Activated naive CD8-positive, alpha-beta T cell (primary cell): ENCODE data around the gene WDR26.

ENCODE experiments used
- H3K27ac Mint-ChIP-seq: one replicate; pipeline ENCODE4 v1.8.0; 2021; ENCODE audit warnings: mixed read lengths
- H3K27me3 Mint-ChIP-seq: one replicate; pipeline ENCODE4 v1.8.0; 2021; ENCODE audit warnings: mixed read lengths
- H3K36me3 Mint-ChIP-seq: one replicate; pipeline ENCODE4 v1.8.0; 2021; ENCODE audit warnings: mixed read lengths
- H3K4me1 Mint-ChIP-seq: one replicate; pipeline ENCODE4 v1.8.0; 2021; ENCODE audit warnings: low read depth, mixed read lengths
- H3K4me3 Mint-ChIP-seq: one replicate; pipeline ENCODE4 v1.8.0; 2021; ENCODE audit warnings: mild to moderate bottlenecking, mixed read lengths
- H3K9me3 Mint-ChIP-seq: one replicate; pipeline ENCODE4 v1.8.0; 2021; ENCODE audit warnings: low read depth, mixed read lengths

WDR26 gene

GRCh38 chr1:224450159-224450558 lies 15.6 kb upstream of the WDR26 start:
- H3K27ac Mint-ChIP-seq, result no peak overlapping the region
- peaks cover 20% of the 10 kb centered on the region for H3K4me1 Mint-ChIP-seq
- H3K4me3 Mint-ChIP-seq, result no peak overlapping the region
- peaks cover 6% of the 10 kb centered on the region for H3K36me3 Mint-ChIP-seq
- H3K27me3 Mint-ChIP-seq, result no peaks in the 10 kb centered on the region
- H3K9me3 Mint-ChIP-seq, result no peaks in the 10 kb centered on the region

- Mint-ChIP-seq H3K27me3 (no peaks in the 10 kb centered on the region), H3K27ac (no peak overlapping the region), H3K4me1 (peaks cover 18% of the 10 kb centered on the region), H3K4me3 (no peak overlapping the region), H3K9me3 (no peaks in the 10 kb centered on the region), H3K36me3 (peaks cover 6% of the 10 kb centered on the region)
Observed at GRCh38 chr1:224448453-224449017, 13.9 kb upstream of the WDR26 start.

GRCh38 chr1:224447971-224448370 lies 13.4 kb upstream of the WDR26 start:
- Mint-ChIP-seq H3K9me3 (no peaks in the 10 kb centered on the region), H3K4me1 (peaks cover 18% of the 10 kb centered on the region), H3K27ac (no peak overlapping the region), H3K27me3 (no peaks in the 10 kb centered on the region), H3K4me3 (no peak overlapping the region), H3K36me3 (peaks cover 8% of the 10 kb centered on the region)

- Mint-ChIP-seq H3K27ac (no peak overlapping the region), H3K36me3 (peaks cover 8% of the 10 kb centered on the region), H3K9me3 (no peaks in the 10 kb centered on the region), H3K27me3 (no peaks in the 10 kb centered on the region), H3K4me3 (no peak overlapping the region), H3K4me1 (peaks cover 18% of the 10 kb centered on the region)
Observed at GRCh38 chr1:224447251-224447650, 12.7 kb upstream of the WDR26 start.

GRCh38 chr1:224438989-224439388 lies 4.4 kb upstream of the WDR26 start:
- peaks cover 11% of the 10 kb centered on the region for H3K36me3 Mint-ChIP-seq
- no peak overlapping the region for H3K4me3 Mint-ChIP-seq
- no peaks in the 10 kb centered on the region for H3K27me3 Mint-ChIP-seq
- peaks cover 33% of the 10 kb centered on the region for H3K4me1 Mint-ChIP-seq
- no peak overlapping the region for H3K27ac Mint-ChIP-seq
- H3K9me3 Mint-ChIP-seq, result no peaks in the 10 kb centered on the region

- H3K4me1 Mint-ChIP-seq, result peaks cover 55% of the 10 kb centered on the region
- H3K9me3 Mint-ChIP-seq, result no peaks in the 10 kb centered on the region
- peak overlapping the region; percentile 96 for H3K4me3 Mint-ChIP-seq
- H3K36me3 Mint-ChIP-seq, result peaks cover 11% of the 10 kb centered on the region
- H3K27me3 Mint-ChIP-seq, result no peaks in the 10 kb centered on the region
- H3K27ac Mint-ChIP-seq, result peak overlapping the region; percentile 98
Observed at GRCh38 chr1:224435999-224436398, 1.4 kb upstream of the WDR26 start.

GRCh38 chr1:224435318-224435763 lies 744 bp upstream of the WDR26 start:
- no peaks in the 10 kb centered on the region for H3K9me3 Mint-ChIP-seq
- H3K36me3 Mint-ChIP-seq, result peaks cover 13% of the 10 kb centered on the region
- no peaks in the 10 kb centered on the region for H3K27me3 Mint-ChIP-seq
- peaks cover 61% of the 10 kb centered on the region for H3K4me1 Mint-ChIP-seq
- H3K27ac Mint-ChIP-seq, result peak overlapping the region; percentile 98
- peak overlapping the region; percentile 96 for H3K4me3 Mint-ChIP-seq

GRCh38 chr1:224433701-224434672 lies 610 bp downstream of the WDR26 start:
- peak overlapping the region; percentile 93 for H3K4me3 Mint-ChIP-seq
- peak overlapping the region; percentile 86 for H3K27ac Mint-ChIP-seq
- no peaks in the 10 kb centered on the region for H3K9me3 Mint-ChIP-seq
- no peaks in the 10 kb centered on the region for H3K27me3 Mint-ChIP-seq
- peaks cover 64% of the 10 kb centered on the region for H3K4me1 Mint-ChIP-seq
- H3K36me3 Mint-ChIP-seq, result peaks cover 10% of the 10 kb centered on the region

GRCh38 chr1:224433041-224433691 lies 1.4 kb downstream of the WDR26 start:
- H3K9me3 Mint-ChIP-seq, result no peaks in the 10 kb centered on the region
- H3K4me1 Mint-ChIP-seq, result peaks cover 61% of the 10 kb centered on the region
- no peaks in the 10 kb centered on the region for H3K27me3 Mint-ChIP-seq

GRCh38 chr1:224432672-224433040 lies 1.9 kb downstream of the WDR26 start:
- H3K4me1 Mint-ChIP-seq, result peaks cover 65% of the 10 kb centered on the region
- H3K9me3 Mint-ChIP-seq, result no peaks in the 10 kb centered on the region
- H3K27me3 Mint-ChIP-seq, result no peaks in the 10 kb centered on the region
- peak overlapping the region; percentile 87 for H3K27ac Mint-ChIP-seq
- peak overlapping the region; percentile 93 for H3K4me3 Mint-ChIP-seq
- peaks cover 9% of the 10 kb centered on the region for H3K36me3 Mint-ChIP-seq

More at GRCh38 chr1:224433041-224433691, 1.4 kb downstream of the WDR26 start:
- Mint-ChIP-seq H3K4me3 (peak overlapping the region; percentile 93), H3K36me3 (peaks cover 9% of the 10 kb centered on the region), H3K27ac (peak overlapping the region; percentile 87)

GRCh38 chr1:224432146-224432545 lies 2.5 kb downstream of the WDR26 start:
- Mint-ChIP-seq H3K4me3 (peak overlapping the region; percentile 93), H3K9me3 (no peaks in the 10 kb centered on the region), H3K4me1 (peaks cover 65% of the 10 kb centered on the region), H3K27me3 (no peaks in the 10 kb centered on the region), H3K36me3 (peaks cover 7% of the 10 kb centered on the region), H3K27ac (peak overlapping the region; percentile 87)

- Mint-ChIP-seq H3K36me3 (peaks cover 7% of the 10 kb centered on the region), H3K4me1 (peaks cover 61% of the 10 kb centered on the region), H3K9me3 (no peaks in the 10 kb centered on the region), H3K27me3 (no peaks in the 10 kb centered on the region), H3K27ac (peak overlapping the region; percentile 87), H3K4me3 (peak overlapping the region; percentile 93)
Observed at GRCh38 chr1:224431726-224432125, 2.9 kb downstream of the WDR26 start.

- Mint-ChIP-seq H3K27me3 (no peaks in the 10 kb centered on the region), H3K4me1 (peaks cover 54% of the 10 kb centered on the region), H3K27ac (peak overlapping the region; percentile 91), H3K36me3 (peaks cover 7% of the 10 kb centered on the region), H3K4me3 (peak overlapping the region; percentile 81), H3K9me3 (no peaks in the 10 kb centered on the region)
Observed at GRCh38 chr1:224430511-224431113, 4.0 kb downstream of the WDR26 start.

GRCh38 chr1:224429616-224430326 lies 4.8 kb downstream of the WDR26 start:
- peak overlapping the region; percentile 2 for H3K4me3 Mint-ChIP-seq
- H3K9me3 Mint-ChIP-seq, result no peaks in the 10 kb centered on the region
- H3K27me3 Mint-ChIP-seq, result no peaks in the 10 kb centered on the region
- H3K27ac Mint-ChIP-seq, result no peak overlapping the region
- H3K36me3 Mint-ChIP-seq, result peaks cover 11% of the 10 kb centered on the region
- H3K4me1 Mint-ChIP-seq, result peaks cover 56% of the 10 kb centered on the region
